ENCODE data around the gene ADARB2. TPM values are rescaled to one million over a fixed set of nuclear protein-coding genes. Genes with fewer than 3 reads are reported as not detected.

ADARB2 gene
- total and polyA plus RNA-seq, 7 donors: 0.05 to 0.39 (median 0.15) TPM; not detected in 2

GRCh38 chr10:1287487-1287886 lies 449.8 kb downstream of the ADARB2 start:
- no peak for DNase-seq
- Histone ChIP-seq H3K9me3 (no peaks in the 10 kb centered on the region), H3K4me3 (no peak overlapping the region), H3K27ac (no peak overlapping the region), H3K36me3 (ENCODE audit: insufficient read depth in 1 of 2, low read depth in 1 of 2) (no peaks in the 10 kb centered on the region), H3K4me1 (no peaks in the 10 kb centered on the region), H3K27me3 (ENCODE audit: insufficient read depth in 3 of 3, low read length in 2 of 3) (peaks cover 0 to 25% (median 4%) of the 10 kb centered on the region in 3 donors)
- WGBS, 3 donors: 47 to 57% (median 50%) methylated on average over 7 of the region's 7 CpGs
- no peak for ATAC-seq
- TF ChIP-seq CTCF (IDR thresholded peaks at IDR 0.05): no peak
- intact Hi-C loops (cut with DNase I): no loop called here

- intact Hi-C loops (cut with DNase I): no loop called here
- ATAC-seq: no peak
- TF ChIP-seq CTCF (IDR thresholded peaks at IDR 0.05): no peak
Measured at GRCh38 chr10:1284076-1284475, 453.2 kb downstream of the ADARB2 start.

GRCh38 chr10:1281405-1281782 lies 455.9 kb downstream of the ADARB2 start:
- Histone ChIP-seq H3K4me3 (no peak overlapping the region), H3K9me3 (no peaks in the 10 kb centered on the region), H3K27me3 (ENCODE audit: insufficient read depth in 3 of 3, low read length in 2 of 3) (peaks cover 0 to 2% (median 0%) of the 10 kb centered on the region in 3 donors), H3K4me1 (no peaks in the 10 kb centered on the region), H3K27ac (no peak overlapping the region), H3K36me3 (ENCODE audit: insufficient read depth in 1 of 2, low read depth in 1 of 2) (no peaks in the 10 kb centered on the region)
- intact Hi-C loops (cut with DNase I): no loop called here
- no peak for TF ChIP-seq CTCF (IDR thresholded peaks at IDR 0.05)
- no peak for ATAC-seq
- DNase-seq: no peak
- 84 to 88% (median 86%) methylated on average over 9 of the region's 9 CpGs for WGBS, 3 donors

More at GRCh38 chr10:1284076-1284475, 453.2 kb downstream of the ADARB2 start:
- Histone ChIP-seq H3K27me3 (ENCODE audit: insufficient read depth in 3 of 3, low read length in 2 of 3) (peaks cover 0 to 4% (median 0%) of the 10 kb centered on the region in 3 donors), H3K27ac (no peak overlapping the region), H3K4me1 (no peaks in the 10 kb centered on the region), H3K36me3 (ENCODE audit: insufficient read depth in 1 of 2, low read depth in 1 of 2) (no peaks in the 10 kb centered on the region), H3K4me3 (no peak overlapping the region), H3K9me3 (no peaks in the 10 kb centered on the region)
- 67 to 76% (median 68%) methylated on average over 8 of the region's 8 CpGs for WGBS, 3 donors
- no peak for DNase-seq

- Histone ChIP-seq H3K9me3 (no peaks in the 10 kb centered on the region), H3K27me3 (ENCODE audit: insufficient read depth in 3 of 3, low read length in 2 of 3) (peaks cover 0 to 2% (median 0%) of the 10 kb centered on the region in 3 donors), H3K36me3 (ENCODE audit: insufficient read depth in 1 of 2, low read depth in 1 of 2) (no peaks in the 10 kb centered on the region), H3K27ac (no peak overlapping the region), H3K4me1 (no peaks in the 10 kb centered on the region), H3K4me3 (no peak overlapping the region)
- no peak for DNase-seq
- intact Hi-C loops (cut with DNase I): no loop called here
- no peak for TF ChIP-seq CTCF (IDR thresholded peaks at IDR 0.05)
- no peak for ATAC-seq
- 27 to 32% (median 31%) methylated on average over 19 of the region's 19 CpGs for WGBS, 3 donors
Measured at GRCh38 chr10:1280466-1281404, 456.6 kb downstream of the ADARB2 start.
